GM12878 (cell line): ENCODE measurements around the gene PRMT3.

ENCODE experiments used
- BCL3 ChIP-seq: IDR thresholded peaks from 2 replicates; pipeline ENCODE4 v1.6.1; 2011; ENCODE audit warnings: borderline replicate concordance, low read depth, mild to moderate bottlenecking, moderate library complexity, low read length; ENCODE audit not compliant: insufficient read depth, poor library complexity, severe bottlenecking
- SIN3A ChIP-seq: IDR thresholded peaks from 2 replicates; pipeline ENCODE4 v1.6.1; 2012; ENCODE audit warnings: low read depth, low read length, improper control_type of control experiment

GRCh38 chr11:20479513-20479912 lies 92.0 kb downstream of the PRMT3 start:
- no peak for TF ChIP-seq SIN3A
- TF ChIP-seq BCL3 = no peak
